CD4-positive, alpha-beta T cell treated with Interferon alpha-2 for 1 hour (primary cell): ENCODE data around the gene GHDC.
"Not testable (repeated sequence)": the region's sequence is repeated elsewhere in the genome, so short reads cannot be mapped to it uniquely, and the experiment has no call there.

Experiments
- DNase-seq, 2 donors: peaks; one replicate each; pipeline ENCODE4 v3.0.0-alpha.2; 2020 to 2022

GHDC gene, protein sequence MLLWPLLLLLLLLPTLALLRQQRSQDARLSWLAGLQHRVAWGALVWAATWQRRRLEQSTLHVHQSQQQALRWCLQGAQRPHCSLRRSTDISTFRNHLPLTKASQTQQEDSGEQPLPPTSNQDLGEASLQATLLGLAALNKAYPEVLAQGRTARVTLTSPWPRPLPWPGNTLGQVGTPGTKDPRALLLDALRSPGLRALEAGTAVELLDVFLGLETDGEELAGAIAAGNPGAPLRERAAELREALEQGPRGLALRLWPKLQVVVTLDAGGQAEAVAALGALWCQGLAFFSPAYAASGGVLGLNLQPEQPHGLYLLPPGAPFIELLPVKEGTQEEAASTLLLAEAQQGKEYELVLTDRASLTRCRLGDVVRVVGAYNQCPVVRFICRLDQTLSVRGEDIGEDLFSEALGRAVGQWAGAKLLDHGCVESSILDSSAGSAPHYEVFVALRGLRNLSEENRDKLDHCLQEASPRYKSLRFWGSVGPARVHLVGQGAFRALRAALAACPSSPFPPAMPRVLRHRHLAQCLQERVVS

DNA sequence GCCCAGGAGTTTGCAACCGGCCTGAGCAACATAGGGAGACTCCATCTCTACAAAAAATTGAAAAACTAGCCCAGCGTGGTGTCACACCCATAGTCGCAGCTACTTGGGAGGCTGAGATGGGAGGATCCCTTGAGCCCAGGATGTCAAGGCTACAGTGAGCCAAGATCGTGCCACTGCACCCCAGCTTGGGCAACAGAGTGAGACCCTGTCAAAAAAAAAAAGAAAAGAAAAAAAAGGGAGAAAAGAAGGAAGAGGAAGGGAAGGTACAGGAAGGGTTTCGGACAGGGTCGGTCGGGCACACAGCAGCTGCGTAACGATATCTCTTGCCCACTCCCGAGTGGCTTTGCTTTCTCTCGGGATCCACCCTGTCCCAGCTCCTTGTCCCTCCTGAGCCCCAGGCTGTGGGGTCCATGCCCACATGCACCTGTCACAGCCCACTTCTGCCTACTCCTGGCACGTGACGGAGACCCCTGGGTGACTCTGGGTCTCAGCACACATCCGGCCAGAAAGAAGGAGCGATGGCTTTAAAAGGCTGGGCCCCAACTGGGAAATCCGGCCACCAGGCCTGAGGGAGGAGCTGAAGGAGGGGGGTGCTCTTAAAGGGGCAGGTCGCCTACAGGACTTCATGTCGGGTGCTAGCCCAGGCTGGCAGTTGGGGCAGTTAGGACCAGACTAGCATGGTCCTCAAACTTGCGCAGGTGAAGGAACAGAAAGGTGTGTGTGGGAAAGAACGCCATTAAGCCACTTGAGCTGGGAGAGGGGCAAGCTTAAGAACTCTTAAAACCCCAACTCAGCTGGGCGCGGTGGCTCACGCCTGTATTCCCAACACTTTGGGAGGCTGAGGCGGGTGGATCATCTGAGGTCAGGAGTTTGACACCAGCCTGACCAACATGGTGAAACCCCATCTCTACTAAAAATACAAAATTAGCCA, at the start of gene GHDC:
GHDC (minus strand) TSS at position 526 of the 931 bp plus-strand sequence. CDS start 913 bp downstream, outside the sequence.
- DNase-seq = peak; percentile 79 to 84

- DNase-seq = no peak
Observed at GRCh38 chr17:42243493-42243982, 49.2 kb upstream of the GHDC start.

DNA sequence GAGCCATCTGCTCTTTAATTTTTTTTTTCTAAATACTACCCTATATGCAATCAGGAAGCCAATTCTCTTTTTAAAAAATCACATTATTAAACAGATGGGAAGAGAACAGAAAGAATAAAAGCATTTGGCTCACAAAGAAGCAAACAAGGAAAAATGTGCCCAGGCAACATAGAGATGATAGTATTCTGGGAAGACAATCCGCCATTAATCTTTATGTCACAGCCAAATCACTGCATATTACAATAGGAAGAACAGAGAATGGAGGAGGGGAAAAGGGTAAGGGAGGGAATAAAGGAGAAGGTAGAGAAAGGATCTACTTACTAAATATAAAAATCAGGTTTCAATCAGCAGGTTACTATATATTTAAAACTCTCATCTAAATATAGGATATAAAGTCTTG, 47.6 kb upstream of the GHDC start:
- no peak for DNase-seq

DNA sequence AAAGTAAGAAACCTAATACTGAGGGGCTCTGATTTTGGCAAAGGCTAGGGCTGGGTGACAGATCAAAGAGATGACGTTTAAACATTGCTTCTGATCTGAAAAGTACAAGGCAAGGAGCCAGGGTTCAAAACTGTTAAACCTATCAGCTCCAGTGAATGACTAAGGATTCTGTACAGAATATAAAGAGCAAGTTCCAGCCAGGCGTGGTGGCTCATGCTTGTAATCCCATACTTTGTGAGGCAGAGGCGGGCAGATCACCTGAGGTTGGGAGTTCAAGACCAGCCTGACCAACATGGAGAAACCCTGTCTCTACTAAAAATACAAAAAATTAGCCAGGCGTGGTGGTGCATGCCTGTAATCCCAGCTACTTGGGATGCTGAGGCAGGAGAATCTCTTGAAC, 46.6 kb upstream of the GHDC start:
- not testable (repeated sequence) for DNase-seq

GRCh38 chr17:42240201-42240600, 45.9 kb upstream of the GHDC start:
- no peak for DNase-seq

DNA sequence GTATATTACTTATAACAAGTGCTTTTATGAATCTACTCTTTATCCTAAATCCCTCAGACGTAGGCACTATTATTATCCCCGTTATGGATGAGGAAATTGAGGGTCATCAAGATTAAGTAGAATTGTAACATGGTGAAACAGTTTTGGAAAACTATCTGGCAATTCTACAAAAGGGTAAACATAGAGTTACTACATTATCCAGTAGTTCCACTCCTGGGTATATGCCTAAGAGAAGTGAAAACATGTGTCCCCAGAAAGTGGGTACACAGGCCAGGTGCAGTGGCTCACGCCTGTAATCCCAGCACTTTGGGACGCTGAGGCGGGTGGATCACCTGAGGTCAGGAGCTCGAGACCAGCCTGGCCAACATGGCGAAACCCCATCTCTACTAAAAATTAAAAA, 45.3 kb upstream of the GHDC start:
- DNase-seq = not testable (repeated sequence)

DNA sequence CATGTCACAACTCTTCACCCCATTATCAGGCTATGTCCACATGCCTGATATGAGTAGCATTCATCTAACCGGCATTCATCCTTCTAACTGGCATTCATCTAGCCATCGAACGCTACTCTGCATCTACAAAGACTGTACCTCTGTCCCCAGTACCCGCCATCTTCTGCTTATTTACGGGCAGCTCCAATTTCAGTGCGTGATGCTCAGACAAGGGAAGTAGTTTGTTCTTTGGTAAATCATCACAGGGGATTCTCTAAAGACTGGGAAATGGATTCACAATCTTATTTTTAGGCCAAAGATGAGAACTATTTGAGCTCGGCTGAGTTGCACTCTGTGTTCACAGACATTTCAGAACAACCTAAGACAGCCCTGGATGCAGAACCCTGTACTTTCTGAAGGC, 42.5 kb upstream of the GHDC start:
- no peak for DNase-seq

DNA sequence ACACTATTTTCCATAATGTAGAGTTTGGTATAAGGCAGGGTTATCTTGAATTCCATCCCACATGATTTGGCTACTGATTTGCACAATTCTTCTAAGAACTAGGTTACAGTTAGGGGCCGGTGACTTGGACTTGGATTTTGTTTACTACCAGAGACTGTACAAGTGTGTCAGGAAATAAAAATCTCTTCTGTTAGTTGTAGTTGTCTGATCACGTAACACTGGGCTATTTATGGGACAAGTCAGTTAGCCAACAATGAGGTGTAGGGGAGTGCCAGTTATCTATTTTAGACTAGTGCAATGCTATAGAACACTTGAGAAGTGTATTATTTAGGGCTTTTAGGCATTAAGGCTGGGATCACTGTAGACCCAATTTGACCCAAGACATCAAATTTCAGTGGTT, 39.7 kb upstream of the GHDC start:
- DNase-seq = no peak

GRCh38 chr17:42233156-42233555, 38.9 kb upstream of the GHDC start:
- no peak for DNase-seq

GRCh38 chr17:42230225-42230624, 35.9 kb upstream of the GHDC start:
- no peak for DNase-seq

- DNase-seq = no peak
Observed at GRCh38 chr17:42227849-42228700, 33.8 kb upstream of the GHDC start.

DNA sequence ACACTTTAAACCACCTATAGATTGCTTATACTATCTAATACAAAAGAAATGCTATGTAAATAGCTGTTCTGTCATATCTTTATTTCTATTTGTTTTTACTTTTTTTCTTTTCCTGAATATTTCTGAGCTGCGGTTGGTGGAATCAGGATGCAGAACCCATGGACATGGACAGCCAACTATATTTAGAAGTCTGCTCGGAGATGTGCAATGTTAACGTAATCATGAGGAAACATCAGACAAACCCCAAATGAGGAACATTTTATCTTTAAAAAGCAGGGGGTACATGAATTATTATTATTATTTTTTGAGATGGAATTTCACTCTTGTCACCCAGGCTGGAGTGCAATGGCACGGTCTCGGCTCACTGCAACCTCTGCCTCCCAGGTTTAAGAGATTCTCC, 31.4 kb upstream of the GHDC start:
- DNase-seq = no peak

DNA sequence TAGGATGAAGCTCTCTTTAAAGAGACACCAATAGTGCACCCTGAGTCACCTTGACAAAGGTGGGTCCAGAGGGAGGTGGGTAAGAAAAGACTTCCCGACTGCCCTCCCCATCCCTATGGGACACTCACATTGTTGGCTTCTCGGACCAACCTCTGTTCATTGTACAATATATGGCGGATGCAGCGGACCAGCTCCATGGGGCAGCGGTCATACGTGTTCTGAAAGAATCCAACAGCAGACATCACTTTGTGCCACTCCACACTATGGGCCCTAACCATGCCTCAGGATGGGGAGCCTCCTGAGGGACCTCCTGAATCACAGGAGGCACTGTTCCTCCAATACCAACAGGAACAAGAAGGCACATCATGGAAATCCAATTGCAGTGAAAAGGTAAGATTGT, 30.4 kb upstream of the GHDC start:
- DNase-seq = no peak

DNA sequence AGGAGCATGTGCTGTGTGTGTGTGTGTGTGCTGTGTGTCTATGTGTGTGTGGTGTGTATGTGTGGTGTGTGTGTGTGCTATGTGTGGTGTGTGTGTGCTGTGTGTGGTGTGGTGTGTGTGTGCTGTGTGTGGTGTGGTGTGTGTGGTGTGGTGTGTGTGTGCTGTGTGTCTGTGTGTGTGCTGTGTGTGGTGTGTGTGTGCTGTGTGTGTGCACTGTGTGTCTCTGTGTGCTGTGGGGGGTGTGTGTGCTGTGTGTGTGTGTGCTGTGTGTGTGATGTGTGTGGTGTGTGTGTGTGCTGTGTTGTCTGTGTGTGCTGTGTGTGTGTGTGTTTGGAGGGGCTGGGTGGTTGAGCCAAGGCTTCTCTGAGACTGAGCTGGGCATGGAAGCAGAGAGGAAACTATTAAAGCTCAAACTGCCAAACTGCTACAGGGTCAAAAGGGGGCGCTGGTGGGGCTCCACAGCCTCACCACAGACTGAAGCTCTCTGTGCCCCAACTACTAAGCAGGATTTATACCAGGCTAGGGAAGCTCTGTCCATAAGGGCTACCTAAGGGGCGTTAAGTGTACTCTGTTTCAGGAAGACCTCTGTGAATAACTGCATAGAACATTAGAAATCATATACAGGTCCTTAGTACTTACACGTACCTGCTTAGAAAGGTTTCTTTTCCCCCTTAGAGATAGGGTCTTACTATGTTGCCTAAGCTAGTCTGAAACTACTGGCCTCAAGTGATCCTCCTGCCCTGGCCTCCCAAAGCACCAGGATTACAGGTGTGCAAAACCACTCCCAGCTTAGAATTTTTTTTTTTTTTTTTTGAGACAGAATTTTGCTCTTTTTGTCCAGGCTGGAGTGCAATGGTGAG, 27.8 kb upstream of the GHDC start:
- peak; percentile 64 to 73 for DNase-seq

- not testable (repeated sequence) for DNase-seq
Observed at GRCh38 chr17:42219280-42219679, 25.0 kb upstream of the GHDC start.

- no peak for DNase-seq
Observed at GRCh38 chr17:42214156-42214555, 19.9 kb upstream of the GHDC start.

DNA sequence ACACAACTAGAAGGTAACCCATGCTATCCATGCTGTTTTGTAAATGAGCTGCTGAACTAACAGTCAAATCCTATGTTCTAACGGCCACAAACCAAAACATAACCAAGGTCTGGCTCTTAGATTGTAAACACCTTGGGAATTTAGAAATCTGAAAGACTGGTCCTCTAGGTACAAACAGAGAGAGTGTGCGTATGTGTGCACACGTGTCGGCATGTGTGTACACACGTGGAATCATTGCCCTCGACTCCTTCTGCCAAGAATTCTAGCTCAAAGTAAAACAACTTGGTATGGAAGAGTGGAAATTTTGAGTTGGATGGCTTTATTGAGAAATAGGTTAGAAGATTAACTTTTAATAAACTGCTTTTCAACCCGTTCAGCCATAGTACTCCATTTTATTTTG, 18.1 kb upstream of the GHDC start:
- DNase-seq = no peak

DNA sequence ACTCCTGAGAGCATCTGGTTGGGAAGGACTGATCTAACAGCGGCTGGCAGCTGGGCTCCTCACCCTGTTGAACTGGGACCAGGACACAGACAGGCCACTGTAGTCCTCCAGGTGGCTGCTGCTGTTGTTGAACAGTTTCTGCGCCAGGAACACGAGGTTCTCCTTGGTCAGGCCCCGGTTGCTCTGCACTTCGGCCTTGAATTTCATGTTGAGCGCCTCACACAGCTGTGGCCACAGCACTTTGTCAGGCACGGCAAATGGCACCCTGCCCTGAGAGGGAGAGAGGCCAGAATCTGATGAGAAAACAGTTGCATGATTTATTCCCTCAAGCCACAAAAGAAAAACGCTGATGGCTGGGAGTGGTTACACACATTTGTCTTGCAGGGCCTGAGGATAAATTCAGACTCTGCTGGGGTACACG, 17.6 kb upstream of the GHDC start:
- not testable (repeated sequence) for DNase-seq

DNA sequence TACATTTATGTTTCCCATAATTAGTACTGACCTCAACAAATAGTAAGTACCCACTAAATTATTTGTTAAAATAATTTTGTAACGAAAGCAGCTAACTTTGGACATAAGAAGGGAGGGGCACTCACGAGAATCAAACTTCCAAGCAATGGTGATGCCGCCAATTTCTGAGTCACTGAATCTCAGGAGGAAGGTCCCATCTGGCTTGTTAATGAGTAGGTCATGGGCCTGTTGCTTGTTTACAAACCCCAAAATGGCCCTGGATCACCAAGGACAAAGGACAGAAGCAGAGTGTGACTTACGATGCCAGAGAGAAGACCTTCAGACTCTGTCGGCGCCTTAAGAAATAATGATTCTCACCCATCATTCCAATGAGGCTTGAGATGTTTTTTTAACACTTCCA, 15.8 kb upstream of the GHDC start:
- no peak for DNase-seq

DNA sequence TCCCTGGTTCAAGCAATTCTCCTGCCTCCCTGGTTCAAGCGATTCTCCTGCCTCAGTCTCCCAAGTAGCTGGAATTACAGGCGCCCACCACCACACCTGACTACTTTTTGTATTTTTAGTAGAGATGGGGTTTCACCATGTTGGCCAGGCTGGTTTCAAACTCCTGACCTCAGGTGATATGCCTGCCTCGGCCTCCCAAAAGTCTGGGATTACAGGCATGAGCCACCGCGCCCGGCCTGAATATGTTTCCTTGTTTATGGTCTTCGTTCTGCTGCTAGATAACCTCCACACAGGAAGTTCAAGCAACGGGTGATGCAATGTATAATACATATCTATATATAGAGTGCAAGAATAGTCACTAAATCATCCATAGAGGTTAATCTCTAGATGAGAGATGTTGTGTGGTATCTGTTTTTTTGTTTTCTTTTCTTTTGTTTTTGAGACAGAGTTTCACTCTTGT, 11.9 kb upstream of the GHDC start:
- DNase-seq = not testable (repeated sequence)

DNA sequence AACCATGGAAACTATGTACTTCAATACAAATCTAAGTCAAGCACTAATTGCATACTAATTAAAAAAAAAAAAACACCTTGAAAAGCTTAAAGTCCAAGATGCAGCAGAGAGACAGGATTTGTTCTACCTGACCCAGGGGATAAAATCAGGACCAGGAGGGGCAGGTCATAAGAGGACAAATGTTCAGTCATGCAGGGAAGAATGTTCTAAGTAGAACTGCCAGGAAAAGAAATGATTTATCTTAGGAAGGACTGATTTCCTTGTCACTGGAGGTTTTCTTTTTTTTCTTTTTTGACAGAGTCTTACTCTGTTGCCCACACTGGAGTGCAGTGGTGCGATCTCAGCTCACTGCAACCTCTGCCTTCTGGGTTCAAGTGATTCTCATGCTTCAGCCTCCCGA, 9.1 kb upstream of the GHDC start:
- no peak for DNase-seq
